ENCODE measurements around the gene ADRB2.

The ADRB2 gene

GRCh38 chr5:148858106-148858505 is 31.7 kb downstream of the ADRB2 start:
- Mint-ChIP-seq H3K36me3 (ENCODE audit: low read depth) (no peaks in the 10 kb centered on the region), H3K9me3 (no peaks in the 10 kb centered on the region), H3K27me3 (ENCODE audit: low read depth) (peaks cover 13% of the 10 kb centered on the region), H3K4me1 (no peaks in the 10 kb centered on the region), H3K4me3 (no peak overlapping the region), H3K27ac (no peak overlapping the region)
- TF ChIP-seq CTCF (IDR thresholded peaks at IDR 0.05; ENCODE audit: unreplicated experiment in 3 of 3) = no peak

- Mint-ChIP-seq H3K4me3 (no peak overlapping the region), H3K36me3 (ENCODE audit: low read depth) (no peaks in the 10 kb centered on the region), H3K4me1 (no peaks in the 10 kb centered on the region), H3K27ac (no peak overlapping the region), H3K27me3 (ENCODE audit: low read depth) (peaks cover 13% of the 10 kb centered on the region), H3K9me3 (no peaks in the 10 kb centered on the region)
- no peak for TF ChIP-seq CTCF (IDR thresholded peaks at IDR 0.05; ENCODE audit: unreplicated experiment in 3 of 3)
Observed at GRCh38 chr5:148858547-148858946, 32.1 kb downstream of the ADRB2 start.

- H3K36me3 Mint-ChIP-seq (ENCODE audit: low read depth) = no peaks in the 10 kb centered on the region
- peaks cover 18% of the 10 kb centered on the region for H3K27me3 Mint-ChIP-seq (ENCODE audit: low read depth)
- no peak for TF ChIP-seq CTCF (IDR thresholded peaks at IDR 0.05; ENCODE audit: unreplicated experiment in 3 of 3)
- H3K4me1 Mint-ChIP-seq = peaks cover 9% of the 10 kb centered on the region
- no peak overlapping the region for H3K4me3 Mint-ChIP-seq
- no peaks in the 10 kb centered on the region for H3K9me3 Mint-ChIP-seq
- no peak overlapping the region for H3K27ac Mint-ChIP-seq
Observed at GRCh38 chr5:148859703-148860102, 33.3 kb downstream of the ADRB2 start.

- Mint-ChIP-seq H3K9me3 (no peaks in the 10 kb centered on the region), H3K4me3 (no peak overlapping the region), H3K4me1 (peaks cover 9% of the 10 kb centered on the region), H3K27ac (no peak overlapping the region), H3K27me3 (ENCODE audit: low read depth) (peaks cover 18% of the 10 kb centered on the region), H3K36me3 (ENCODE audit: low read depth) (no peaks in the 10 kb centered on the region)
- no peak for TF ChIP-seq CTCF (IDR thresholded peaks at IDR 0.05; ENCODE audit: unreplicated experiment in 3 of 3)
Observed at GRCh38 chr5:148860599-148860998, 34.2 kb downstream of the ADRB2 start.

GRCh38 chr5:148861088-148861487 is 34.7 kb downstream of the ADRB2 start:
- TF ChIP-seq CTCF (IDR thresholded peaks at IDR 0.05; ENCODE audit: unreplicated experiment in 3 of 3) = no peak

GRCh38 chr5:148861696-148862095 is 35.3 kb downstream of the ADRB2 start:
- no peak overlapping the region for H3K27ac Mint-ChIP-seq
- no peak for TF ChIP-seq CTCF (IDR thresholded peaks at IDR 0.05; ENCODE audit: unreplicated experiment in 3 of 3)
- peaks cover 9% of the 10 kb centered on the region for H3K4me1 Mint-ChIP-seq
- peaks cover 18% of the 10 kb centered on the region for H3K27me3 Mint-ChIP-seq (ENCODE audit: low read depth)
- H3K4me3 Mint-ChIP-seq = no peak overlapping the region
- no peaks in the 10 kb centered on the region for H3K36me3 Mint-ChIP-seq (ENCODE audit: low read depth)
- H3K9me3 Mint-ChIP-seq = no peaks in the 10 kb centered on the region

More at GRCh38 chr5:148861088-148861487, 34.7 kb downstream of the ADRB2 start:
- H3K4me1 Mint-ChIP-seq = peaks cover 9% of the 10 kb centered on the region
- H3K9me3 Mint-ChIP-seq = no peaks in the 10 kb centered on the region
- no peak overlapping the region for H3K4me3 Mint-ChIP-seq
- no peaks in the 10 kb centered on the region for H3K36me3 Mint-ChIP-seq (ENCODE audit: low read depth)
- no peak overlapping the region for H3K27ac Mint-ChIP-seq
- peaks cover 18% of the 10 kb centered on the region for H3K27me3 Mint-ChIP-seq (ENCODE audit: low read depth)
